Medulla oblongata (tissue), 1 donor: ENCODE results near the gene REXO4.
A peak's percentile ranks its signal among the peaks of the same experiment; 100 is the strongest.
"Not testable (repeated sequence)": the region's sequence is repeated elsewhere in the genome, so short reads cannot be mapped to it uniquely, and the experiment has no call there.

Experiments used
- DNase-seq: peaks from one replicate; pipeline ENCODE4 v3.0.0-alpha.2; 2015; ENCODE audit errors: extremely low spot score

Gene REXO4

GRCh38 chr9:133389562-133389961, 28.2 kb downstream of the REXO4 start:
- no peak for DNase-seq

GRCh38 chr9:133389025-133389557, 28.7 kb downstream of the REXO4 start:
- no peak for DNase-seq

- no peak for DNase-seq
Measured at GRCh38 chr9:133387680-133388079, 30.1 kb downstream of the REXO4 start.

GRCh38 chr9:133386338-133386737, 31.5 kb downstream of the REXO4 start:
- DNase-seq, result no peak

GRCh38 chr9:133385452-133385851, 32.4 kb downstream of the REXO4 start:
- no peak for DNase-seq

GRCh38 chr9:133384736-133385321, 33.0 kb downstream of the REXO4 start:
- no peak for DNase-seq

- DNase-seq, result no peak
Measured at GRCh38 chr9:133383438-133383837, 34.4 kb downstream of the REXO4 start.

- DNase-seq, result no peak
Measured at GRCh38 chr9:133382507-133383141, 35.2 kb downstream of the REXO4 start.

GRCh38 chr9:133380734-133381133, 37.1 kb downstream of the REXO4 start:
- no peak for DNase-seq

- DNase-seq, result peak; percentile 63
Measured at GRCh38 chr9:133379153-133380086, 38.4 kb downstream of the REXO4 start.

GRCh38 chr9:133378408-133378962, 39.3 kb downstream of the REXO4 start:
- DNase-seq, result no peak

- DNase-seq, result no peak
Measured at GRCh38 chr9:133377721-133378216, 40.0 kb downstream of the REXO4 start.

- not testable (repeated sequence) for DNase-seq
Measured at GRCh38 chr9:133377280-133377679, 40.5 kb downstream of the REXO4 start.

GRCh38 chr9:133375724-133376654, 41.8 kb downstream of the REXO4 start, which contains the start of the genes STKLD1 and SURF4:
TSS of gene STKLD1 (plus strand) at chr9:133376366. CDS start at chr9:133376474, 108 bp downstream.
TSS of gene SURF4 (minus strand) at chr9:133376060. CDS start at chr9:133375969, 91 bp downstream.
- DNase-seq, result peak; percentile 96

GRCh38 chr9:133375116-133375723, 42.6 kb downstream of the REXO4 start:
- no peak for DNase-seq

- no peak for DNase-seq
Measured at GRCh38 chr9:133374612-133375115, 43.1 kb downstream of the REXO4 start.

GRCh38 chr9:133372144-133372543, 45.7 kb downstream of the REXO4 start:
- no peak for DNase-seq

GRCh38 chr9:133371261-133371711, 46.5 kb downstream of the REXO4 start:
- DNase-seq, result no peak

- DNase-seq, result no peak
Measured at GRCh38 chr9:133370685-133371084, 47.1 kb downstream of the REXO4 start.

- DNase-seq, result no peak
Measured at GRCh38 chr9:133369933-133370332, 47.9 kb downstream of the REXO4 start.
